ENCODE measurements around the gene MARK2.

MARK2 gene

DNA sequence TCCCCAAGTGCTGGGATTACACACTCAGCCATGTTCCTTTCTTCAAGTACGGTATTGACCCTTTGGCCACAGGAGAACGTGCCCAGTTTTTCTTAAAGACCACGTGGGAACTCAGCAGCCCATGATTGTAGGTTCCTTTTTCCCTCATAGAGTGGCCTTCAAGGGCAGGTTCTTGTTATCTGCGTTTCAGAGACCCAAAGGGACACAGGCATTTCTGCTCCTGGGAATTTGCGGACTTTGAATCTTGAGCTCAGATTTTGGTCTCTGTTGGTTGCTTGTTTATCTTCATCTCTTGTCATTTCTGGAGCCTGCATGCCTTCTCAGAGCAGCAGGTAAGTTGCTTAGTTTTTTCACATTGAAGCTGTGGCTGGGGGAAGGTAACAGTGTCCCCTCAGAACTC, 12.0 kb downstream of the MARK2 start:
- peak overlapping the region in 1 of 3 experiments; percentile 16 for H3K27ac Mint-ChIP-seq
- TF ChIP-seq, protein P1, sequence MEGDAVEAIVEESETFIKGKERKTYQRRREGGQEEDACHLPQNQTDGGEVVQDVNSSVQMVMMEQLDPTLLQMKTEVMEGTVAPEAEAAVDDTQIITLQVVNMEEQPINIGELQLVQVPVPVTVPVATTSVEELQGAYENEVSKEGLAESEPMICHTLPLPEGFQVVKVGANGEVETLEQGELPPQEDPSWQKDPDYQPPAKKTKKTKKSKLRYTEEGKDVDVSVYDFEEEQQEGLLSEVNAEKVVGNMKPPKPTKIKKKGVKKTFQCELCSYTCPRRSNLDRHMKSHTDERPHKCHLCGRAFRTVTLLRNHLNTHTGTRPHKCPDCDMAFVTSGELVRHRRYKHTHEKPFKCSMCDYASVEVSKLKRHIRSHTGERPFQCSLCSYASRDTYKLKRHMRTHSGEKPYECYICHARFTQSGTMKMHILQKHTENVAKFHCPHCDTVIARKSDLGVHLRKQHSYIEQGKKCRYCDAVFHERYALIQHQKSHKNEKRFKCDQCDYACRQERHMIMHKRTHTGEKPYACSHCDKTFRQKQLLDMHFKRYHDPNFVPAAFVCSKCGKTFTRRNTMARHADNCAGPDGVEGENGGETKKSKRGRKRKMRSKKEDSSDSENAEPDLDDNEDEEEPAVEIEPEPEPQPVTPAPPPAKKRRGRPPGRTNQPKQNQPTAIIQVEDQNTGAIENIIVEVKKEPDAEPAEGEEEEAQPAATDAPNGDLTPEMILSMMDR (IDR thresholded peaks at IDR 0.05; ENCODE audit: unreplicated experiment in 3 of 3), result no peak
- peaks cover 19% of the 10 kb centered on the region for H3K4me1 Mint-ChIP-seq
- no peaks in the 10 kb centered on the region for H3K27me3 Mint-ChIP-seq (ENCODE audit: low read depth)
- peaks cover 18% of the 10 kb centered on the region for H3K36me3 Mint-ChIP-seq (ENCODE audit: low read depth)
- no peaks in the 10 kb centered on the region for H3K9me3 Mint-ChIP-seq
- no peak overlapping the region for H3K4me3 Mint-ChIP-seq

DNA sequence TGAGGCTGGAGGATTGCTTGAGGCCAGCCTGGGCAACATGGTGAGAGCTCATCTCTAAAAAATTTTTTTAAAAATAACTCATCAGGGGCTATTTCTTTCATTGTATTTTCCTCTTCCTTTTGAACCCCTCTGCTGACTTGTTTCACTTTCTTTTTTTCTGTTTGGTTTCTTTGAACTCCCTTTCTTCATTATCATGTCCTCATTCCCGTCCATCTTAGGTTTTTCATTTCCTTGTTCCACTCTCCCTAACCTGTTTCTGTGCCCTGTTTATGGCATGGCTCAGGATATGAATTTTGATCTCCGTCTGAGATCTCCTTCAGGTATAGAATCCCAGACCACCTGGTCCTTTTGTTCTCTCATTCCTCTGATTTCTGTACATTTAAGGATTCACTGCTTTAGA, 12.5 kb downstream of the MARK2 start:
- Mint-ChIP-seq H3K4me3 (no peak overlapping the region), H3K4me1 (peaks cover 19% of the 10 kb centered on the region), H3K27me3 (ENCODE audit: low read depth) (no peaks in the 10 kb centered on the region), H3K36me3 (ENCODE audit: low read depth) (peaks cover 18% of the 10 kb centered on the region), H3K9me3 (no peaks in the 10 kb centered on the region), H3K27ac (peak overlapping the region in 2 of 3 experiments; percentile 14 to 16)
- TF ChIP-seq, protein P1 (IDR thresholded peaks at IDR 0.05; ENCODE audit: unreplicated experiment in 3 of 3), result no peak

DNA sequence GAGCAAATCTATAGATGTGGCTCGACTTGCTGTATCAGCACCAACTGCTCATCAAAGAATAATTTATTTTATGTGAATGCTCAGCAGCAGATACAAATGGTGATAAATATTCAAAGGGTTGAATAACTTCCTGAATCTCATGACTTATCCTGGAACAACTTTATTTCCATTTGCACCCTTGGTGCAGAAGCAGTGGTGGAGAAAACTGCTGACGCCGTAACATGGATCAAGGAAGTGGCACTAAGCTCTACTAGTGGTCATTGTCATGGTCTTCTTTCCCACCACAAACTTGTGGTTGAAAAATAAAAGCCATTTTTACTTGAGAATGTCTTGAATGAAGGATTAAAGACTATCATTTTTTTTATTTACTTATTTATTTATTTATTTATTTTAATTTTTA, 14.6 kb downstream of the MARK2 start:
- TF ChIP-seq, protein P1 (IDR thresholded peaks at IDR 0.05; ENCODE audit: unreplicated experiment in 3 of 3), result no peak
- H3K4me1 Mint-ChIP-seq, result peaks cover 10% of the 10 kb centered on the region
- H3K9me3 Mint-ChIP-seq, result no peaks in the 10 kb centered on the region
- no peak overlapping the region for H3K4me3 Mint-ChIP-seq
- H3K36me3 Mint-ChIP-seq (ENCODE audit: low read depth), result peaks cover 18% of the 10 kb centered on the region
- no peaks in the 10 kb centered on the region for H3K27me3 Mint-ChIP-seq (ENCODE audit: low read depth)
- no peak overlapping the region for H3K27ac Mint-ChIP-seq

DNA sequence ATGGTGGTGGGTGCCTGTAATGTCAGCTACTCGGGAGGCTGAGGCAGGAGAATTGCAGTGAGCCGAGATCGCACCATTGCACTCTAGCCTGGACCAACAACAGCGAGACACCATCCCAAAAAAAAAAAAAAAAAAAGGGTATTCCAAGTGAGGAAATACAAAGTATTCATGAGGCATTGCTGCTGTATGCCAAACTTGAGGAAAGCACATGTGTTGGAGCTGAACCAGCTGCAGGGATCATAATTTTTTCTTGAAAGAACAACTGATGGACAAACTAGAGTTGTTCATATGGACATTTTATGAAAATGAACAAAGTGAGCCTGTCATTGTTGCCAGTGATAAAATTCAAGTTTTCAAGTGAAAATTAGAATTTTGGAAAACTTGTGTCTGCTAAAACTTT, 15.8 kb downstream of the MARK2 start:
- H3K4me3 Mint-ChIP-seq, result no peak overlapping the region
- H3K36me3 Mint-ChIP-seq (ENCODE audit: low read depth), result peaks cover 14% of the 10 kb centered on the region
- peaks cover 10% of the 10 kb centered on the region for H3K4me1 Mint-ChIP-seq
- no peaks in the 10 kb centered on the region for H3K9me3 Mint-ChIP-seq
- TF ChIP-seq, protein P1 (IDR thresholded peaks at IDR 0.05; ENCODE audit: unreplicated experiment in 3 of 3), result no peak
- H3K27me3 Mint-ChIP-seq (ENCODE audit: low read depth), result no peaks in the 10 kb centered on the region
- H3K27ac Mint-ChIP-seq, result no peak overlapping the region

DNA sequence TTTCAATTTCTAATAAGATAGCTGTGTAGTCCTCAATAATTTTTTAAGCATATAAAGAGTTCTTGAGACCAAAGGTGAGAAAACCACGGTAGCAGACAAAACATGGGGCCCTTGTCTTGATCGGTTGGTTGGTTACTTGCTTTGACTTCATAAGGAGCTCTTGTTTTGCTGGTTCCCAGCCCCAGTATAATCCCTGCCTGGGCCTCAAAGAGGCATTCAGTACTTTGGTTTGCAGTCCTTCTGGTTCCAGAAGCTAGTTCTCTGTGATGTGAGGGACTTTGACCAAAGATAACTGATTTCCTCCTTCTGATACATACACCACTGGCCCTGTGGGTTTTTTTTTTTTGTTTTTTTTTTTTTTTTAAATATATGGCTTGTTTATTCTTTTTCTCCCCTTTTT, 17.1 kb downstream of the MARK2 start:
- Mint-ChIP-seq H3K36me3 (ENCODE audit: low read depth) (peaks cover 22% of the 10 kb centered on the region), H3K27ac (no peak overlapping the region)

More for the DNA sequence above, 17.1 kb downstream of the MARK2 start:
- Mint-ChIP-seq H3K9me3 (no peaks in the 10 kb centered on the region), H3K27me3 (ENCODE audit: low read depth) (no peaks in the 10 kb centered on the region), H3K4me1 (peaks cover 10% of the 10 kb centered on the region), H3K4me3 (no peak overlapping the region)
- TF ChIP-seq, protein P1 (IDR thresholded peaks at IDR 0.05; ENCODE audit: unreplicated experiment in 3 of 3), result no peak

All from nephron (organoid).